ENCODE data around the gene HSF2BP.
"Not testable (repeated sequence)": the region's sequence is repeated elsewhere in the genome, so short reads cannot be mapped to it uniquely, and the experiment has no call there.

Gene HSF2BP

DNA sequence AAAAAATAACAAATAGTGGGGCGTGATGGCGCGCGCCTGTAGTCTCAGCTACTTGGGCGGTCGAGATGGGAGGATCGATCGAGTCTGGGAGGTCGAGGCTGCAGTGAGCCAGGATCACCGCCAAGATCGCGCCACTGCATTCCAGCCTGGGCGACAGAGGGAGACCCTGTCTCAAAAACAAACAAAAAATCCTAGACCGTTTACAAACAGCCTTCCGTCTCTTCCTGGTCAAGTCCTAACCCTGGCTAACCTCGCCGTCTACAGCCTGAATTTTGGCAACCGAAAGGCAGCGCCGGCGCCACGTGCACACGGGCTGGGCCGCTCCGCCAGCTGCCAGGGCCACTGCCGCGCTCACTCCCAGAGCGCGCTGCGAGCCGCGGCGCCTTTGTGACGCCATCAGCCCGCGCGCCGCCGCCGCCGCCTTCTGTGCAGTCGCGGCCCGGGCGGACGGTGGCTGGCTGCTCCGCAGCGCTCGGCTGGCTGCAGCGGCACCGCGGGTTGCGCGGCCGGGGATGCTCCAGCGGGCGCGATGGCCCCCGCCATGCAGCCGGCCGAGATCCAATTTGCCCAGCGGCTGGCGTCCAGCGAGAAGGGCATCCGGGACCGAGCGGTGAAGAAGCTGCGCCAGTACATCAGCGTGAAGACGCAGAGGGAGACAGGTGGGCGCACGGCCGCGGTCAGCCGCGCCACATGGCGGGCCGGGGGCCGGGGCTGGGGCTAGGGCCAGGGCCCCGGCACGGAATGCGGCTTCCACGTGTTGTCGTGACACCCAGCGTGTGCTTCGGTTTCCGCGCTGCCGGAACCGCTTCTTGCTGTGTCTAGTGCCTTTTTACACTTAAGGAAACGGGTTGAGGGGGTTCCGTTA lies at the start of gene HSF2BP, which contains the start of gene RRP1B:
TSS of gene HSF2BP (minus strand) at position 353 of the 865 bp plus-strand sequence. CDS start 1,392 bp downstream, outside the sequence.
TSS of gene RRP1B (plus strand) at position 425 of the 865 bp plus-strand sequence. CDS start at position 530, 105 bp downstream.
- peak within 1 kb of the TSS; percentile 91 for H3K4me3 ChIP-seq (ENCODE audit: low read depth, low read length)

DNA sequence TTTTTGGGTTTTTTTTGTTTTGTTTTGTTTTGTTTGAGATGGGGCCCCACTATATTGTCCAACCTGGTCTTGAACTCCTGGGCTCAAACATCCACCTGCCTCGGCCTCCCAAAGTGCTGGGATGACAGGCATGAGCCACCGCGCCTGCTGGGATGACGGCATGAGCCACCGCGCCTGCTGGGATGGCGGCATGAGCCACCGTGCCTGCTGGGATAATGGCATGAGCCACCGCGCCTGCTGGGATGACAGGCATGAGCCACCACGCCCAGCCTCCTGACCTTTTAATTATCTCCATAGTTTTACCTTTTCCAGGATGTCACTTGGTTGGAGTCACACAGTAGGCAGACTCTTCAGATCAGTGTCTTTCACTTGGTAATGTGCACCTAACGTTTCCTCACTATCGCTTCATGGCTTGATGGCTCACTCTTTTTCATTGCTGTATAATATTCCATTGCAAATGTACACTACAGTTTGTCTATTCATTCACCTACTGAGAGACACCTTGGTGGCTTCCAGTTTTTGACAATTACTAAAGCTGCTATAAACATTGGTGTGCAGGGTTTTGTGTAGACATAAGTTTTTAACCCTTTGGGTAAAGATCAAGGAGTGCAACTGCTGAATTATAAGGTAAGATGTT lies 49.6 kb upstream of the HSF2BP start:
- no peak overlapping the region for H3K4me3 ChIP-seq (ENCODE audit: low read depth, low read length)

DNA sequence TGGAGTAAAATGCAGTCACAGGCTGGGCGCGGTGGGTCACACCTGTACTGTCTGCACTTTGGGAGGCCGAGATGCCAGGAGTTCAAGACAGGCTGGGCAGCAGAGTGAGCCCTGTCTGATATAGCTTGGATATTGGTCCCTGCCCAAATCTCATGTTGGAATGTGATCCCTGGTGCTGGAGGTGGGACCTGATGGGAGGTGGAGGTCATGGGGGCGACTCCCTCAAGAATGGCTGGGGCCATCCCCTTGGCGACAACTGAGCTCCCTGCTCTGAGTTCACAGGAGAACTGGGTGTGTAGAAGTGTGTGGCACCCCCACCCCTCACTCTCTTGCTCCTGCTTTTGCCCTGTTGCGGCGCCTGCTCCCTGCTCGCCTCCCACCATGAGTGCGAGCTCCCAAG lies 48.2 kb upstream of the HSF2BP start:
- H3K4me3 ChIP-seq (ENCODE audit: low read depth, low read length) = no peak overlapping the region

DNA sequence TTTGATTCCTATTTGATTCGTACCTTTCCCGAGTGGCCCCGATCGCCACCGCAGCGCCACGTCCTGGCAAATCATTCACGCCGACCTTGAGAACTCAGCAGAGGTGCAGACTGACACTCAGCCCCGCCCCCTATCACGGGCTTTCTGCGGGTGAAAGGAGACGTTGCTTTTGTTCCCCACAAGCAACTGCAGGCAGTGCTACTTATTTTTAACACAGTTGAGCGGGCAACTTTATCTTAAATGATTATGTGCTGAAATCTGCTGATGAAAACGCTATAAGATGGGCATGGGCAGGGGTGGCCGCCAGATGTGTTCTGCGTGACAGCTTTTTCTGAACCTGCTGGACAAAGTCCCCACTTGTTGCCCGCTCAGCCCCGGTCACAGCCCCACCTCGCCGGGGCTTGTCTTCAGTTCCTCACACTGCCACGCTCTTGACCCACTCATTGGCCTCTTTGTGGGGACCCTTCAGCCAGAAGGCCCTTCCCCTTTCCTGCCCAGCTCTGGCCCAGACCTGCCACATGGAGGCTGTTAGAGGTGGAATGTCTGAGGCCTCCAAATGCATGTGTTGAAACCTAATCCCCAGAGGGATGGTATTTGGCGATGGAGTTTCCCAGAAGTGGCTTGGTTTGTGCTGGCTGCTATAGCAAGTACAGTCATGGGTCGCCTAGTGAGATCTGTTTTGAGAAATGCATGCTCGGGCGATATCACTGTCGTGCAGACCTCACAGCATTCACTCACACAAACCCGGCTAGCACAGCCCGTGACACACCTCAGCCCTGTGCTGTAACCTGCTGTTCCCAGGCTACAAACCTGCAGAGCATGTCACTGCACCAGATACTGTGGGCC lies 44.0 kb upstream of the HSF2BP start:
- H3K4me3 ChIP-seq (ENCODE audit: low read depth, low read length) = no peak overlapping the region

DNA sequence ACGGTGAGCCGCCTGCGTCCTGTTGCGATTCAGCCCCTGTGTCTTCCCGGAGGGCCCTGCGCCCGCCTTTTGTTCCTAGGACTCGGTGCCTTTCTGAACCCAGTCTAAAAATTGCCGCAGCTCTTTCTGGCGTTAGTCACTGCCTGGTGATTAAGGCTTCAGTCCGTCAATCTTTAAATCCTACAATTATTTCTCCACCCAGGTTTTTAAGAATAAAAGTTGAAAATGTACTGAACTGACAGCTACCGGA lies 43.4 kb upstream of the HSF2BP start:
- no peak overlapping the region for H3K4me3 ChIP-seq (ENCODE audit: low read depth, low read length)

DNA sequence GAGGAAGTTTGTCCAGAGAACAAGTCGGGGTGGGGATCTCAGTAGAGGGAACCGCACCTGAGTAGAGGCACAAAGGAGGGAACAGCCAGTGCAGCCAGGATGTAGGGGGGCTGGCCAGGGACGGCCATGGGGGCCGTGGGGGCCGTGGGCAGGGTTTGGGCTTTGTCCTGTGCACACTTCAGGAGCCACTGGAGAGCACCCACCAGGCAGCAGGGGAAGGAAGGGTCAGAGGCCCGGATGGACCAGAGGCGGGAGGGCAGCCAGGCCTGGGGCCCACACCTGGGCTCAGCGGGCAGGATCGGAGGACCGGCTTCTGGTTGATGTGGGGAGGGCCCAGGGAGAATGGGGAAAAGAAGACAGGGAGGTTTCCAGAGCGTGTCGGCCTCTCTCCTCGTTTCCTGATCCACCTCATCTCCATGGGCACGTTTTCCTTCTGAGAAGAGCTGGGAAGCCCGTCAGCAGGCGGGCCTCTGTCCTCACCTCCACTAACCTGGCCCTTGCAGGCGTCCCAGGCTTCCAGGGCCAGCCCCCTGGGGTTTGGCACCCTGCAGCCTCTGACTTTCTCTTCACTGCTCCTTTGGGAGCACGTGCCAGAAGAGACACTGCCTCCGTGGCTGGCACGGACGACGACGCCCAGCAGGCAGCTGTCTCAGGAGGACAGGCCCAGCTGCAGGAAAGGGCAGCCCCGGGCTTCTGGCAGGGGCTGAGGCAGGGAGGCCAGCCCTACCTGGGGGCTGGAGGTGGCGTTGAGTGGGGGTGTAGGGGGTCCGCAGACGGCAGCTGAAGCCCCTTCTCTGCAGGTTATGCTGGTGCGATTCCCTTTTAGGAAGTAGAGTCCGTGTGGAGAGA lies 42.9 kb upstream of the HSF2BP start:
- no peak overlapping the region for H3K4me3 ChIP-seq (ENCODE audit: low read depth, low read length)

DNA sequence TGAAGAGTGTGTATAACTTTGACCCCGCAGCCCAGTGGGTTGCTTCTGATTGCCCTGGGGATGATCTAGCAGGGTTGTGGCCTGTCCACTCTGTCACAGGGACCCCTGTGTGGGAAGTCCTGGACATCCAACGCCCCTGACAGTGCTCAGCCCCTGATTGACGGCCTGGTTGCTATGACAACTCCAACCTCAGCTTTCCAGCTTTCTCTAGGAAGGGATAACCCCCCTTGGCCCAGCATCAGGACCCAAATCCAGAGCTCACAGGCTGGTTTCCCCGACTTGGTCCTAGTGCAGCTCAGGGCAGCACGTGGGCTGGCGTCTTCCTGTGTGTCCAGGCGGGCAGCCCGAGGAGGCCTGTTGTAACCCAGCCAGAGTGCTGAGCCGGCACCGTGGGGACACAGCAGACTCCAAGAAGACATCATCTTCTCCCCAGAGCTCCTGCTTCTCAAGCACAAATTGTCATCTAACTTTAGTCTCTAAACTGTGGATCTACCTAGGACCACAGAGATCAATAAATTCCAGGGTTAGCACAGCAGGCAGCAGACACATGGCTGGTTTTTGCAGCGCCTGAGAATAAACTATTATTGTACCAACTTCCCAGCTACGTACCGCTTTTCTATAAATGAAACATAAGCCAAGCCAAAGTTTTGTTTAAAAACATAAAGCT lies 40.8 kb upstream of the HSF2BP start:
- no peak overlapping the region for H3K4me3 ChIP-seq (ENCODE audit: low read depth, low read length)

DNA sequence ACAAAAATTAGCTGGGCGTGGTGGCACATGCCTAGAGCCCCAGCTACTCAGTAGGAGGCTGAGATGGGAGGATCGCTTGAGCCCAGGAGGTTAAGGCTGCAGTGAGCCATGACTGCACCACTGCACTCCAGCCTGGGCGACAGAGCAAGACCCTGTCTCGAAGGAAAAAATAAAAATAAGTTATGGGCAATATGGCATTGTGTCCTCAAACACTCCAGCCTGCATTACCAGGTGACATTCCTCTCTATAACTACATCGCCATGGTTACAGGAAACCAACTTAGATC lies 40.1 kb upstream of the HSF2BP start:
- H3K4me3 ChIP-seq (ENCODE audit: low read depth, low read length) = not testable (repeated sequence)

DNA sequence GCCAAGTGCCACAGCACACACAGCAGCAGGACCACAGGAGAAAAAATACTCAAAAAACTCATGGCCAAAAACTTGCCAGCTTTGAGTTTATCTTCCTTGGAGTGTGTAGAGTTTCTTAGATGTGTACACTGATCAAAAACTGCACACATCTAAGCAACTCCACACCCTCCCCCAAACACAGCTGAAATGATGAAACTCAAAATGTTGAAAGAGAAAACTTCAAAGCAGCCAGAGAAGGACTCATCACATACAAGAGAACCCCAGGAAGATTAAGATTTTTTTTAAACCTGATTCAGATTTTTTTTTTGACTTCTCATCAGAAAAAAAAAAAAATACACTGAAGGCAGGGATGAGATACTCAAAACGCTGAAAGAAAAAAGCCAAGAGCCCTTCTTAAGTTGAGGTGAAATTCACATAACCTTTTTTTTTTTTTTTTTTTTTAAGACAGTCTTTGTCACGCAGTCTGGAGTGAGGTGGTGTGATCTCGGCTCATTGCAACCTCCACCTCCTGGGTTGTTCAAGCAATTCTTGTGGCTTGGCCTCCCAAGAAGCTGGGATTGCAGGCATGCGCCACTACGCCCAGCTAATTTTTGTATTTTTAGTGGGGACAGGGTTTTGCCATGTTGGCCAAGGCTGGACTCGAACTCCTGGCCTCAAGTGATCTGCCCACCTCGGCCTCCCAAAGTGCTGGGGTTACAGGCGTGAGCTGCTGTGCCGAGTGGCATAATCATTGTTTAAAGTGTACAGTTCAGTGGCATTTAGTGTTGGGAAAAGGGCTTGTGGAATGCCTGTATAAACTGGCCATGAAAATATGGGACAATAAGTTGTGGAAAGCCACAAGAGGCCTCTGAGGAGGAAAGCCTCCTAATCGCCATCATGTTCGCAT lies 38.7 kb upstream of the HSF2BP start:
- no peak overlapping the region for H3K4me3 ChIP-seq (ENCODE audit: low read depth, low read length)

DNA sequence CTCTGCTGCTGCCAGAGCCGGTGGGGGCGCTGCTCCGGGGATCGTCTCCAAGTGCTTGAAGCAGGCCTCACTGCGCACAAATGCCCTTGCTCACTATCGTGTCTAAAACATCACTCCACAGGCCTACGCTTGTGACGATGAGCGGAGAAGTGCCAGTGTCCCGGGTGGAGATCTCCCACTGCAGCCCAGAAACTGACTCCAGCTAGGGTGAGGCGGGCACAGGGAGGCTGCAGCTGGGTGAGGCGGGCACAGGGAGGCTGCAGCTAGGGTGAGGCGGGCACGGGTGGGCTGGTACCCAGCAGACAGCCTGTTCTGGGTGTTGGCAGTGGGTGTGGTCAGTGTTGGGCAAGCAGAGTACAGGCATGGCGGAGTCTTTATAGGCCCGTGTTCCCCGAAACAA lies 36.9 kb upstream of the HSF2BP start:
- H3K4me3 ChIP-seq (ENCODE audit: low read depth, low read length) = no peak overlapping the region

DNA sequence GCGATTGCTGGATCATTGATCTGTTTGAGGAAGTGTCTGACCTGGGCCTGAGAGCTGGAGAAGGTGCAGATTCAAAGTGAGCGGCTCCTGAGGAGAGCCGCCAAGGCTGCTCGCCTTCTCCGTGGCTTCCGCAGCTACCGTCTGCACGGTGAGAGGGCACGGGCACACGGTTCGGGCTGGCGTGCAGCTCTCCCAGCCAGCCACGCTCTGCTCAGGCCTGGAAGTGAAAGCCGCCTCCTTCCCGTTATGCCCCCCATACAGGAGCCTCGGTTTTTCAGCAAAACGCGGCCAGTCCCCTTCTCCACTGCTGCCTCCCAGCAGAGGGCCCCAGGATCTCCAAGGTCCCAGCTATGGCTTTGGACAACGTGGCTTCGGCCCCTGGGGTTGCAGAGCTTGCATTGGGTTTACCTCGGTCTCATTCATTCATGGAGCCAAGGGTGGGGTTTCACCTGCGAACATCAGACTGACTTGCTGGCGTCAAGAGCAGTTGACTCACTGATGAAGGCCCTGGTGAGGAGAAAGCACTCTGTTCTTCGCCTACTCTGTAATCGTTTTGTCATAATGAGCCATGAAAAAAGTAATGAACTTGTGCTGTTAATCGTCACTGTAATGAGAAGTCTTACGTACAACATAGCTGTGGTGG lies 35.3 kb upstream of the HSF2BP start:
- H3K4me3 ChIP-seq (ENCODE audit: low read depth, low read length) = no peak overlapping the region

DNA sequence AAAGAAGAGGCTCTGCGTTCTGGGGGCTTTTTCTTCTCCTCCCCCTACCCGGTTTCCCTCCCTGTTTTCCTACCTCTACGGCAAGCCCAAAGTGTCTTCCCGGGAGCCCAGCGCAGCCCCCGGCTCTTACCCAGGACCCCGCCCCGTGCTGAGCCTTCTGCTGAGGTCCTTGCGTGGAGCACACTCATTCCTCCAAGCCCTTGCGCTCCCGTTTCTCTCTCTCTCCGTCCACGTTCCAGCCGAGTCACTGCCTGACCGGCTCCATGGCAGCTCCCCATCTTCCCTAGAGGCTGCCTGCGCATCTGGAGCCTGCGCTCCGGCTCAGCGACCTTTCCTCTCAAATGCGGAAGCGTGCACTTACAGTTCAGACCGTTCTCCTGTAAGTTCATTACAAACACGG lies 34.7 kb upstream of the HSF2BP start:
- H3K4me3 ChIP-seq (ENCODE audit: low read depth, low read length) = no peak overlapping the region

DNA sequence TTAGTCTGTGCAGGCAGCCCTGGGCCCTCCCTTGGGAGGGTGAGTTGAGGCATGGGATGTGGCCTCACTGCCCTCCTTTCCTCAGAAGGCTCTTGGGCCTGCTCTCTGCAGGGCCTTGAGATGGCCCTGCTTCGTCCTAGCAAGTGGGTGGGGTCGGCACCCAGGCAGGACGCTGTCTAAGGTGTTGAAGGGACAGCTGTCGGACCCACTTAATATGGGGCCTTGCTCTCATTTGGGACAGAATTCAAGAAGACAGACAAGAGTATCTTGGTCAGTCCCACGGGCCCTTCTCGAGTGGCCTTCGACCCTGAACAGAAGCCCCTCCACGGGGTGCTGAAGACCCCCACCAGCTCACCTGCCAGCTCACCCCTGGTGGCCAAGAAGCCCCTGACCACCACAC lies 33.7 kb upstream of the HSF2BP start:
- no peak overlapping the region for H3K4me3 ChIP-seq (ENCODE audit: low read depth, low read length)

DNA sequence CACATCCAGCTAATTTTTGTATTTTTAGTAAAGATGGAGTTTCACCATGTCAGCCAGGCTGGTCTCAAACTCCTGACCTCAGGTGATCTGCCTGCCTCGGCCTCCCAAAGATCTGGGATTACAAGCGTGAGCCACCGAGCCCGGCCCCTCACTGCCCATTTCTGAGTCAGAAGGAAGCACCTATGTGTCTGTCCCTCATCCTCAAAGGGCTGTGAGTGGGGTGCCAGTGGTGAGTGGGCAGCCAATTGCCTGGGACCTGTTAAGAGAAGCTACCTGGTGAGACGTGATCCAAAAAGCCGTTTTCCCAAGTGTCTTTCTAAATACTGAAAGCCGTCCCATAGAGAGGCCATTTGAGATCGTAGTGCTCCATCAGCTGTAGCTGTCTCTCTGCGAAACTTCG lies 32.5 kb upstream of the HSF2BP start:
- no peak overlapping the region for H3K4me3 ChIP-seq (ENCODE audit: low read depth, low read length)

DNA sequence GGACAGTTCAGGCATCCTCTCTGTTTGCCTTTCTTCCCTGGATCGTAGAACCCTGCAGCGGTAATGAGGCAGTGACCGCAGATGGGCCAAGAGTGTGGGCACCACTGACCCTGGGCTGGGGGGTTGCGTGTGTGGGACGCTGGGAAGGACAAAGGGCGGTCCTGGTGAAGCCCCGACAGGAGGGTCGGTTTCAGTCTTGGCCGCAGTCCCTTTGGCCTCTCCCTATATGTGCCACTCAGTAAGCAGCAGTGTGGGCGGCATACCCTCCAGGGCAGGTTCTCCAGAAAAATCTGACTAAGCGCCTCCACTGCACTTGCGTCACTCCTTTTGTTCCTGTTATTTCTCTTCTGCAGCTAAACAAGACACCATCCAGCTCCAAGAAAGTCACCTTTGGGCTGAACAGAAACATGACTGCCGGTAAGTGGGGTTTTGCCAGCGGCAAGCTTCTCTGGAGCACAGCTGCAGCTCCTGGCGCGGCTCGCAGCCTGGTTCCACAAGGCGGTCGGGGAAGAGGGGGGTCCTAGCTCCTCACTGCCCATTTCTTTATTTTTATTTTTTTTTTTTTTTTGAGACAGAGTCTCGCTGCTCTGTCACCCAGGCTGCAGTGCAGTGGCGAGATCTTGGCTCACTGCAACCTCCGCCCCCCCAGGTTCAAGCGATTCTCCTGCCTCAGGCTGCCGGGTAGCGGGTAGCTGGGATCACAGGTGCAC lies 32.0 kb upstream of the HSF2BP start:
- H3K4me3 ChIP-seq (ENCODE audit: low read depth, low read length) = no peak overlapping the region

DNA sequence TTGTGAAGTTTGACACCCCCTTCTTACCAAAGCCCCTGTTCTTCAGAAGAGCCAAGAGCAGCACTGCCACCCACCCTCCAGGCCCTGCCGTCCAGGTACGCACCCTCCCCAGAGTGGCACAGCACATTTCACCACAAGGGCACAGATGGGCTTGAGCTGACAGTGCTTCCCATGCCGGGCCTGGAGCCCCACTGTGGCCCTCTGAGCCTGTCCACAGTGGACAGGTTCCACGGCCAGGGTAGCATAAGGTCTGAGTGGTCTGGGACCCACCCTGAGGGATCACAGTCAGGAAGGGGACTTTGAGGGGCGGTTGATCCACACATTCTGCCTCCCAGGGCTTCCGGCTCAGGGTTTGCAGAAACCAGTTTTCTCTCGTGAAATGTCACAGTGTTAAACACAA lies 31.1 kb upstream of the HSF2BP start:
- no peak overlapping the region for H3K4me3 ChIP-seq (ENCODE audit: low read depth, low read length)

DNA sequence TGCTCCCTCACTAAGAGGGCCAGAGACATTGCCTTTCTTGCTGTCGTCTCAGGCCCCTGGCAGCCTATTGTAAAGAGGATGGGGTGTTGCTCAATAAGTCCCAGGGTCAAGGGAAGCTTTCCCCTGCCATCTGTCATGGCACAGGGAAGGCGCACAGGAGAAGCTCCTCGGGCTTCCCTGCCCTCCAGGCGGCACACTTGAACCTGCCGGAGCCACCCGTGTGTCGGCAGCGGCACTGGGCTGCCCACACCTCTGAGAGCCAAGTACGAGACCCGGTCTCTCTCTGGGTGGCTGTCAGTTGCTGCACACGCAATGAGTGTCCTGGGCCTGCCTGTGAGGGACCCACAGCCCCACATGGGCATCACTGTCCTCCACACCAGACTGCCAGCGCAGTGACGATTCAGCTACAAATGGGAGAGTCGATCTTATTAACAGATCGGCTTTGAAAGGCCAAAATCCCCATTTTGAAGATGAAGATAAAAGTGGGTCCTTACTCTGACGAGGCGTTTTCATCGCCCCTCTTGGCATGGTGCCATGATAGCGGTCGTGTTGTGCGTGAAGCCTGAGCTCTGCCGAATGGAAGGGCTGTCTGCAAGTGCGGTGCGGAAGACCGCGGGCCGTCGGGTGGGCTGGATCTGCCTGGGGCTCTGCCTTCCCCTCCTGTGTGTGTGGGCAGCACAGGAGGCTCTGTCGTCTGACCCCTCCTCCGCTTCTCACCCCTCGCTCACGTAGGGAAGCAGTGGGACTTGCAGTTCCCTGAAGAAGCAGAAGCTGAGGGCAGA lies 30.5 kb upstream of the HSF2BP start:
- no peak overlapping the region for H3K4me3 ChIP-seq (ENCODE audit: low read depth, low read length)

DNA sequence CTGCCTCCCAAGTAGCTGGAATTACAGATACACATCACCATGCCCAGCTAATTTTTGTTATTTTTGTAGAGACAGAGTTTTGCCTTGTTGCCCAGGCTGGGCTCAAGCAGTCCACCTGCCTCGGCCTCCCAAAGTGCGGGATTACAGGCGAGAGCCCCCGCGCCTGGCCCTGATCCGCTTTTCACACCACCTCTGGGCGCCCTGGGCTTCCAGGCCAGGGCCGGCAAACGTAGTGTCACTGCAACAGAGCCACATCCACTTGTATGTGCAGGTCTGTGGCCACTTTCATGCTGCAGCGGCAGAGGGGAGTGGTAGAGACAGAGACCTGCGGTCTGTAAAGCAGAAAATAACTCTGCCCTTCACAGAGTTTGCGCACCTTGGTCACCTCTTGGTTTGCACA lies 29.6 kb upstream of the HSF2BP start:
- no peak overlapping the region for H3K4me3 ChIP-seq (ENCODE audit: low read depth, low read length)

Data from iPS-11a (cell line).